ENCODE results near the gene TAF11L6. TPM values are rescaled to one million over a fixed set of nuclear protein-coding genes. Genes with fewer than 3 reads are reported as not detected.
"Not testable (repeated sequence)": the region's sequence is repeated elsewhere in the genome, so short reads cannot be mapped to it uniquely, and the experiment has no call there.

TAF11L6 gene
- not detected in 2 replicates for total RNA-seq

DNA sequence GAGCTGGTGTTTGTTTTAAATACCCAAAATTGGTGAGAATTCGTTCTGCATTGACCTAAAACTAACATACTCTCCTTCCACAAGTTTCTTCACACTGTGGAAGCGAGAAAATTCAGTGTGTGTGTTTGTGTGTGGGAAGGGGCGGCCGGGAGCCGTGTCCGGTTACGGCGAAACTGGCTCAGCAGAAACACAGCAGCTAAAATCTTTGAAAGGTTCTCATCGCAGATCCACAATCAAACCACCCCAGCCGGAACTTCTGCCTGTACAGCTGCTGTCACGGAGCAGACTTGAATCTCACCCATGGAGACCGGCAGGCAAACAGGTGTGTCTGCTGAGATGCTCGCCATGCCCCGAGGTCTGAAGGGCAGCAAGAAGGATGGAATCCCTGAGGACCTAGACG is at the start of gene TAF11L6:
Gene TAF11L6, plus strand, starts transcription at position 301 of the 400 bp plus-strand sequence.
- DNase-seq (ENCODE audit: extremely low read depth, low read depth, low spot score): not testable (repeated sequence)

DNA sequence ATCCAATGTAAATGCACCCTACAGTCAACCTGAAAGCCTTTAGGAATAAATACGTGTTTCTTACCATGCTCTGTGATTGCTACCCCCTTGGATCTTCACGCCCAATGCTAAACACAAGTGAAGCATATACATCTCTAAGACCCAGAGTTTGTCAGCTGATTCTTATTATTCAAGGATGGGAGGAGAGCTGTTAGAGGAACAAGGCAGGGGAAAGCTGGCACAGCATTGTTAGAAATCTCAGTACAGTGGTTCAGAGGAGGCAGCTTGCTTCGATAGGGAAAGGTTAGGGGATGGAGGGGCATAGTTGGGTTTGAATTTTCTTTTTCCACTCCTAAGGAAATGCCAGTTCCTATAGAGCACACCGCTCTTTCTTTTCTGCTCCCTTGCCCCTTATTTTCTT is 47.1 kb upstream of the TAF11L6 start:
- DNase-seq (ENCODE audit: extremely low read depth, low read depth, low spot score): no peak

DNA sequence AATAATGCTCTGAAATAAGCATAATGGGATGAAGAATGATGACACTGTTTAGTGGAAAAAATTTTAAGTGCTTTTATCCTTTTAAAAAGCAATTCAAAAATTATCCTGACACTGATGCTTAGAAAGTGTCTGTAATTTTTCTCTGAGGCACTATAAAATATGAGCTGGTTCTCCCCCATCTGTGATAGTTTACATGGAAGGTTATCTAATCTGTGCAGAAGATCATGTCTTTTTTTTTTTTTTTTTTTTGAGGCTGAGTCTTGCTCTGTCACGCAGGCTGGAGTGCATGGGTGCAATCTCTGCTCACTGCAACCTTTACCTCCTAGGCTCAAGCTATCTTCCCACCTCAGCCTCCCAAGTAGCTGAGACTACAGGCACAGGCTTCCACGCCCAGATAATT is 45.7 kb upstream of the TAF11L6 start:
- no peak for DNase-seq (ENCODE audit: extremely low read depth, low read depth, low spot score)

DNA sequence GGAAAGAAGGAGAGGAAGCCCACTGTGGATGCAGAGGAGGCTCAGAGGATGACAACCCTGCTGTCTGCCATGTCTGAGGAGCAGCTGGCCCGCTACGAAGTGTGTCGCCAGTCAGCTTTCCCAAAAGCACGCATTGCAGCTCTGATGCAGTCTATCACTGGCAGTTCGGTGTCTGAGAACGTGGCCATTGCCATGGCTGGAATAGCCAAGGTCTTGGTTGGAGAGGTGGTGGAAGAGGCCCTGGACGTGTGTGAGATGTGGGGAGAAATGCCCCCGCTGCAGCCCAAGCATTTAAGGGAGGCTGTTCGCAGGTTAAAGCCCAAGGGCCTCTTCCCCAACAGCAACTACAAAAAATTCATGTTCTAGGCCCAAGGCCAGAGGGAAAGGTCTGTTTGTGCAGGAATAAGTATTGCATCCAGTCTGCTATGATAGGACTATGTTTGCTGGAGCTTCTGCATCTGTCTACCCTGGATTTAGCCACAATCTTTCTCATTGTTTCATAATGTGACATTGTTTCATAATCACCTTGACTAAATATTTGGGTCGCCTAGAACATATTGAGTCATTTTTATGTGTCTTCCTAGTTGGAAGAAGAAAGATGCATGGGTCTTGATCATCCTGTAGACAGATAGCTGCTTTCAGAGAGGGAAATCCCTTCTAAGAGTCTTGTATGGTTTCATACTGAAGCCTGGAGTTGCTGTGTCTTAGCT is 41.9 kb upstream of the TAF11L6 start:
- not testable (repeated sequence) for DNase-seq (ENCODE audit: extremely low read depth, low read depth, low spot score)

DNA sequence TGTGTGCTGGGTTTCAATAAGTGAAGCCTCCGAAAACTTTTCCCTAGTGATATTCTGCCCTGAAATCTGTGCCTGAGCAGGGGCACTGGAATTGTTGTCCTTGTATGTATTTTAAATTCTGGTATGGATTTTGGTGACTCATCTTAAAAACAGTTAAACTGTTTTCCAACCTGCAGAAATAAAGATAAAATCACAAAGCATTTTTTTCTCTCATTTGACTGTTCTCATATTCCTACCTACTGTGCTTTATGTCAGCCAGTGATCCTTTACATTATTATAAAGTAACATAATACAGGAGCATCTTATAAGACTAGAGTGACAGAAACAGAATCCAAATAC is 41.3 kb upstream of the TAF11L6 start:
- no peak for DNase-seq (ENCODE audit: extremely low read depth, low read depth, low spot score)

- not testable (repeated sequence) for DNase-seq (ENCODE audit: extremely low read depth, low read depth, low spot score)
These were observed 37.2 kb upstream of the TAF11L6 start for GRCh38 chr5:17491257-17491656.

DNA sequence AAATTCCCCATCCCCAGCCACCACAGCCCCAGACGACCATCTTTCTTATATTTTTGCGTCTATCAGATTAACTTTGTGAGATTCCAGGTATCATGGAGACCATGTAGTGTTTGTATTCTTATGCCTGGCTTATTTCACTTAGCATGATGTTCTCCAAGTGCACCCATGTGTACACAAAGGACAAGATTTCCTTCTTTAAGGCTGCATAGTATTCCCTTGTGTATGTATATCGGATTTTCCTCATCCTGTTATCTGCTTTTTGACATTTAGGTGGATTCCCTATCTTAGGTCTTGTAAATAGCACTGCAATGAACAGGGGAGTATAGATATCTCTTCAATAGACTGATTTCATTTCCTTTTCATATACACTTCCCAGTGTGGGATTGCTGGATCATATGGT is 35.7 kb upstream of the TAF11L6 start:
- no peak for DNase-seq (ENCODE audit: extremely low read depth, low read depth, low spot score)

DNA sequence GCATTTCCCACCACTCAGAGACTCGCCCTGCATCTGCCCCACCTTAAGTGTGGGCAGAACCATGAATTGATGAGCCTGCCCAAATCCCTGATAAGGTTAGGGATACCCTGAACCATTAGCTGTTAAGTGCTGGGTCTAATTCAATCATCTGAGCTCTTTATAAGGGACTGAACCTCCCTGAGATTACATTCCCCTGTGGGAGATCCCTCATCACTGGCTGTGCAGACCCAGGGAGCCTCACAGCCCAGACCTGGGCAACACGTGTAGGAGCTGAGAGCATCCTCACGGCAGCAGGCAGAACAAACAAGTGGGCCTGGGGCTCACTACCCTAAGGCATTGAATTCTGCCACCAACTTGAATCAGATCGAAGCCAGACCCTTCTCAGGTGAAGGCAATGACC is 31.0 kb upstream of the TAF11L6 start:
- no peak for DNase-seq (ENCODE audit: extremely low read depth, low read depth, low spot score)

DNA sequence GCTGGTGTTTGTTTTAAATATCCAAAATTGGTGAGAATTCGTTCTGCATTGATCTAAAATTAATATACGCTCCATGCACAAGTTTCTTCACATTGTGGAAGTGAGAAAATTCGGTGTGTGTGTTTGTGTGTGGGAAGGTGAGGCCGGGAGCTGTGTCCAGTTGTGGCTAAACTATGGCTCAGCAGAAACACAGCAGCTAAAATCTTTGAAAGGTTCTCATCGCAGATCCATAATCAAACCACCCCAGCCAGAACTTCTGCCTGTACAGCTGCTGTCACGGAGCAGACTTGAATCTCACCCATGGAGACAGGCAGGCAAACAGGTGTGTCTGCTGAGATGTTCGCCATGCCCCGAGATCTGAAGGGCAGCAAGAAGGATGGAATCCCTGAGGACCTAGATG is 30.5 kb upstream of the TAF11L6 start, which contains the start of gene TAF11L2:
Gene TAF11L2, plus strand, starts transcription at position 301 of the 400 bp plus-strand sequence.
- DNase-seq (ENCODE audit: extremely low read depth, low read depth, low spot score): not testable (repeated sequence)

DNA sequence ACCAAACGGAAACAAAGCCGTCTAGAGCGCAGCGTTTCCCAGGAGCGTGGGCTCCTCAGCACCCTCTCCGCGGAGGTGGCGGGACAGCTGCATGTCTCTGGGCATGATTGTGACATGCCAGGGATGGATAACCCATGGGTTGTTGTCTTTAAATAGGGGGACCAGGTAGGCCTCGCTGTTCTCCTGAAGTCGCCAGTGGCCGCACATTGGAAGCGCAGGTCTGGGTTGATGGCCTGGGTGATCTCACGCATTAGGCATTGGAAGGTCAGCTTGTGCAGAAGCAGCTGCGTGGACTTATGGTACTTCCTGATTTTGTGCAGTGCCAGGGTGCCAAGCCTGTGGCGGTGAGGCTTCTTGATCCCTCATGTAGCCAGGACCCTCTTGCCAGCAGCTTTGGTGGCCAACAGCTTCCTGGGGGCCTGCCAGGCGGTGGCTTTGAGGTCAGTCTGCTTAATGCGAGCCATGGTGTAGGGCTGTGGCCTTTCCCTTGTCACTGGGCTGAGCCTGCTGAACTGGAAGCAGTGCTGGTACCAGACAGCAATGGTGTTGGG is 16.6 kb upstream of the TAF11L6 start:
- DNase-seq (ENCODE audit: extremely low read depth, low read depth, low spot score): no peak

DNA sequence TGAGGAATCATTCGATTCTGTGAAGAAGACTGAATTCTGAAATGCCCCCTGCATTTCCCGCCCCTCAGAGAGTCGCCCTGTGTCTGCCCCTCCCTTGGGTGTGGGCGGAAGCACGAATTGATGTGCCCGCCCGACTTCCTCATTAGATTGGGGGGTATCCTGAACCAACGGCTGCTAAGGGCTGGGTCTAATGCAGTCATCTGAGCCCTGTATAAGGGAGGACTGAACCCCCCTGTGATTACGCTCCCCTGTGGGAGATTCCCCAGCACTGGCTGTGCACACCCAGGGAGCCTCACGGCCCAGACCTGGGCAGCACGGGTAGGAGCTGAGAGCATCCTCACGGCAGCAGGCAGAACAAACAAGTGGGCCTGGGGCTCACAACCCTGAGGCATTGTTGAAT is 10.9 kb upstream of the TAF11L6 start:
- not testable (repeated sequence) for DNase-seq (ENCODE audit: extremely low read depth, low read depth, low spot score)

- not testable (repeated sequence) for DNase-seq (ENCODE audit: extremely low read depth, low read depth, low spot score)
These were observed 10.4 kb upstream of the TAF11L6 start, which contains the start of gene TAF11L3 for GRCh38 chr5:17518067-17518466. TSS of gene TAF11L3 (plus strand) at chr5:17518367.

GRCh38 chr5:17519508-17519907 is 9.0 kb upstream of the TAF11L6 start:
- DNase-seq (ENCODE audit: extremely low read depth, low read depth, low spot score): not testable (repeated sequence)

- not testable (repeated sequence) for DNase-seq (ENCODE audit: extremely low read depth, low read depth, low spot score)
These were observed 7.0 kb upstream of the TAF11L6 start, which contains the start of gene TAF11L4 for GRCh38 chr5:17521501-17521900. TSS of gene TAF11L4 (plus strand) at chr5:17521801.

GRCh38 chr5:17524935-17525334 is 3.5 kb upstream of the TAF11L6 start, which contains the start of gene TAF11L5:
TSS of gene TAF11L5 (plus strand) at chr5:17525235.
- not testable (repeated sequence) for DNase-seq (ENCODE audit: extremely low read depth, low read depth, low spot score)

GRCh38 chr5:17526504-17526903 is 2.0 kb upstream of the TAF11L6 start:
- not testable (repeated sequence) for DNase-seq (ENCODE audit: extremely low read depth, low read depth, low spot score)

Other genes starting within 250 kb of the TAF11L6 start
- gene TAF11L2, start 30.4 kb upstream of the TAF11L6 start, total RNA-seq: not detected in 2 replicates
- gene TAF11L3, start 10.3 kb upstream of the TAF11L6 start, total RNA-seq: not detected in 2 replicates
- gene TAF11L4, start 6.9 kb upstream of the TAF11L6 start, total RNA-seq: not detected in 2 replicates
- not detected in 2 replicates for gene TAF11L5, start 3.4 kb upstream of the TAF11L6 start, total RNA-seq
- gene TAF11L7, start 57.1 kb downstream of the TAF11L6 start, total RNA-seq: not detected in 2 replicates
- not detected in 2 replicates for gene TAF11L8, start 62.3 kb downstream of the TAF11L6 start, total RNA-seq
- gene TAF11L9, start 65.7 kb downstream of the TAF11L6 start, total RNA-seq: not detected in 2 replicates
- not detected in 2 replicates for gene TAF11L10, start 69.2 kb downstream of the TAF11L6 start, total RNA-seq
- gene TAF11L11, start 75.5 kb downstream of the TAF11L6 start, total RNA-seq: not detected in 2 replicates
- not detected in 2 replicates for gene TAF11L12, start 81.7 kb downstream of the TAF11L6 start, total RNA-seq
- gene TAF11L13, start 103.4 kb downstream of the TAF11L6 start, total RNA-seq: not detected in 2 replicates
- not detected in 2 replicates for gene TAF11L14, start 105.8 kb downstream of the TAF11L6 start, total RNA-seq